GM23338 (cell line): Measurements from ENCODE around the gene RBM8A. TPM values are rescaled to one million over a fixed set of nuclear protein-coding genes. Genes with fewer than 3 reads are reported as not detected.

Experiments
- ATAC-seq: fragments of 200-7000 bp; cut with Tn5 transposase; 3 replicates; pipeline ENCODE4 v1.9.1; 2020
- DNase-seq: peaks from one replicate; pipeline ENCODE4 v3.0.0-alpha.2; 2015; ENCODE audit warnings: low spot score
- H2AFZ ChIP-seq: fragments of 200-600 bp; sonication (generic); 2 replicates; pipeline ENCODE4 v1.8.0; 2016; ENCODE audit warnings: antibody characterized with exemption, mild to moderate bottlenecking, moderate library complexity
- H3F3A ChIP-seq: fragments of 200-600 bp; sonication (generic); replicated peaks from 2 replicates; pipeline ENCODE4 v1.8.0; 2017; ENCODE audit warnings: antibody characterized with exemption, mixed run types, low read depth
- H3K27ac ChIP-seq: fragments of 200-600 bp; sonication (generic); 2 replicates; pipeline ENCODE4 v1.6.1; 2016; ENCODE audit warnings: low read depth
- H3K27me3 ChIP-seq: fragments of 200-600 bp; sonication (generic); 2 replicates; pipeline ENCODE4 v1.8.0; 2016; ENCODE audit warnings: mild to moderate bottlenecking, mixed run types, moderate library complexity; ENCODE audit not compliant: insufficient read depth
- H3K36me3 ChIP-seq: fragments of 200-600 bp; sonication (generic); 2 replicates; pipeline ENCODE4 v1.8.0; 2016; ENCODE audit warnings: mild to moderate bottlenecking; ENCODE audit not compliant: insufficient read depth
- H3K4me1 ChIP-seq: fragments of 200-600 bp; sonication (generic); 2 replicates; pipeline ENCODE4 v1.8.0; 2016; ENCODE audit warnings: mild to moderate bottlenecking, moderate library complexity; ENCODE audit not compliant: insufficient read depth
- H3K4me2 ChIP-seq: fragments of 200-600 bp; sonication (generic); 2 replicates; pipeline ENCODE4 v1.7.1; 2017; ENCODE audit warnings: mixed run types
- H3K4me3 ChIP-seq: fragments of 200-600 bp; sonication (generic); 2 replicates; pipeline ENCODE4 v1.6.1; 2016; ENCODE audit warnings: mixed run types
- H3K79me2 ChIP-seq: fragments of 200-600 bp; sonication (generic); replicated peaks from 2 replicates; pipeline ENCODE4 v1.8.0; 2017; ENCODE audit warnings: mild to moderate bottlenecking; ENCODE audit not compliant: insufficient read depth
- H3K9me2 ChIP-seq: fragments of 200-600 bp; sonication (generic); 2 replicates; pipeline ENCODE4 v1.8.0; 2017; ENCODE audit not compliant: insufficient read depth
- H4K20me1 ChIP-seq: fragments of 200-600 bp; sonication (generic); replicated peaks from 2 replicates; pipeline ENCODE4 v1.8.0; 2017; ENCODE audit warnings: mild to moderate bottlenecking; ENCODE audit not compliant: insufficient read depth
- H3K27ac Mint-ChIP-seq: 2 replicates; pipeline ENCODE4 v1.8.0; 2020; ENCODE audit warnings: inconsistent platforms, mild to moderate bottlenecking, moderate library complexity, mixed read lengths
- H3K27me3 Mint-ChIP-seq: 3 replicates; pipeline ENCODE4 v1.8.0; 2022; ENCODE audit warnings: low read depth, mild to moderate bottlenecking, moderate library complexity, mixed read lengths, inconsistent platforms; ENCODE audit not compliant: insufficient read depth, poor library complexity
- H3K36me3 Mint-ChIP-seq: 3 replicates; pipeline ENCODE4 v1.8.0; 2021; ENCODE audit warnings: low read depth, mild to moderate bottlenecking, inconsistent platforms, moderate library complexity, mixed read lengths
- H3K4me1 Mint-ChIP-seq: 3 replicates; pipeline ENCODE4 v1.8.0; 2020; ENCODE audit warnings: mild to moderate bottlenecking, inconsistent platforms, mixed read lengths
- H3K4me3 Mint-ChIP-seq: 3 replicates; pipeline ENCODE4 v1.8.0; 2021; ENCODE audit warnings: moderate library complexity, mild to moderate bottlenecking, inconsistent platforms, mixed read lengths
- H3K9me3 Mint-ChIP-seq: 3 replicates; pipeline ENCODE4 v1.8.0; 2020; ENCODE audit warnings: moderate library complexity, mild to moderate bottlenecking, inconsistent platforms, mixed read lengths
- EZH2 ChIP-seq: fragments of 200-600 bp; sonication (generic); IDR thresholded peaks from one replicate; pipeline ENCODE4 v1.8.0; 2017; ENCODE audit warnings: antibody characterized with exemption, mild to moderate bottlenecking, low read depth; ENCODE audit not compliant: unreplicated experiment
- JUNB ChIP-seq: IDR thresholded peaks from one replicate; pipeline ENCODE4 v1.6.1; 2016; ENCODE audit warnings: antibody characterized with exemption; ENCODE audit not compliant: unreplicated experiment
- NANOG ChIP-seq: IDR thresholded peaks from 2 replicates; pipeline ENCODE4 v1.6.1; 2016; ENCODE audit warnings: antibody characterized with exemption, borderline replicate concordance
- POLR2AphosphoS5 ChIP-seq: IDR thresholded peaks from 2 replicates; pipeline ENCODE4 v1.6.1; 2016; ENCODE audit warnings: antibody characterized with exemption, low read depth
- ZNF114 ChIP-seq: fragments of 250-450 bp; sonication (Bioruptor Pico); IDR thresholded peaks from 2 replicates; pipeline ENCODE4 v1.5.0; 2020; ENCODE audit warnings: mild to moderate bottlenecking, moderate library complexity
- polyA plus RNA-seq: library from polyadenylated mRNA; unstranded; fragments of >200 nt; fragmentation: Nextera tagmentation; extraction: Ambion mirVana; gene quantifications from 2 replicates; pipeline ENCODE4 v1.2.1, GENCODE V29; 2016
- total RNA-seq: library from RNA; depleted of rRNA; stranded (reverse); fragments of >200 nt; shearing (Covaris generic); gene quantifications from 2 replicates; pipeline ENCODE4 v1.2.3, GENCODE V29; 2014
- TF ChIP-seq, protein P1 (sequence below): fragments of 250-450 bp; sonication (Bioruptor Pico); IDR thresholded peaks from 2 replicates; pipeline ENCODE4 v1.5.0; 2020; ENCODE audit warnings: mild to moderate bottlenecking, moderate library complexity
- TF ChIP-seq, protein P2 (sequence below): IDR thresholded peaks from 2 replicates; pipeline ENCODE4 v1.6.1; 2016; ENCODE audit warnings: antibody characterized with exemption

Gene RBM8A
- total and polyA plus RNA-seq, 2 experiments from 2014 or later: 170 to 312 TPM

DNA sequence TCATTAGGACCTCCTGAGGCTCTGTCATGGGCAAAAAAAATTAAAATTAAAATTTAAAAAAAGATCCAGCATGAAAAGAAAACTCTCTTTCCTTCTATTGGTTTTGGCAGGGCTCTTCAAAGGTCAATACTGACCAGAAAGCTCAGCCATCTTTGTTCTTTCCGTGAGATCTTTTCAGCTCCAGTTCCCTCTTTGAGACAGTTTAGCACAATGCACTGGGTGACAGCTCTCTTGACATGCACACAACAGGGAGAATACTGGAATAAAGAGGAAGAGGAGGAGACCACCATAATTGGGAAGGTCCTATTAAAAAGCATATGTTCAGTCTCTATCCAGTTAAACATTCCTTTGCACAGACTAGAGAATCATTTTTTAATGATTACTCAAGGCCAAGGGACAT, 24.2 kb upstream of the RBM8A start (continued):
- TF ChIP-seq, protein P1, sequence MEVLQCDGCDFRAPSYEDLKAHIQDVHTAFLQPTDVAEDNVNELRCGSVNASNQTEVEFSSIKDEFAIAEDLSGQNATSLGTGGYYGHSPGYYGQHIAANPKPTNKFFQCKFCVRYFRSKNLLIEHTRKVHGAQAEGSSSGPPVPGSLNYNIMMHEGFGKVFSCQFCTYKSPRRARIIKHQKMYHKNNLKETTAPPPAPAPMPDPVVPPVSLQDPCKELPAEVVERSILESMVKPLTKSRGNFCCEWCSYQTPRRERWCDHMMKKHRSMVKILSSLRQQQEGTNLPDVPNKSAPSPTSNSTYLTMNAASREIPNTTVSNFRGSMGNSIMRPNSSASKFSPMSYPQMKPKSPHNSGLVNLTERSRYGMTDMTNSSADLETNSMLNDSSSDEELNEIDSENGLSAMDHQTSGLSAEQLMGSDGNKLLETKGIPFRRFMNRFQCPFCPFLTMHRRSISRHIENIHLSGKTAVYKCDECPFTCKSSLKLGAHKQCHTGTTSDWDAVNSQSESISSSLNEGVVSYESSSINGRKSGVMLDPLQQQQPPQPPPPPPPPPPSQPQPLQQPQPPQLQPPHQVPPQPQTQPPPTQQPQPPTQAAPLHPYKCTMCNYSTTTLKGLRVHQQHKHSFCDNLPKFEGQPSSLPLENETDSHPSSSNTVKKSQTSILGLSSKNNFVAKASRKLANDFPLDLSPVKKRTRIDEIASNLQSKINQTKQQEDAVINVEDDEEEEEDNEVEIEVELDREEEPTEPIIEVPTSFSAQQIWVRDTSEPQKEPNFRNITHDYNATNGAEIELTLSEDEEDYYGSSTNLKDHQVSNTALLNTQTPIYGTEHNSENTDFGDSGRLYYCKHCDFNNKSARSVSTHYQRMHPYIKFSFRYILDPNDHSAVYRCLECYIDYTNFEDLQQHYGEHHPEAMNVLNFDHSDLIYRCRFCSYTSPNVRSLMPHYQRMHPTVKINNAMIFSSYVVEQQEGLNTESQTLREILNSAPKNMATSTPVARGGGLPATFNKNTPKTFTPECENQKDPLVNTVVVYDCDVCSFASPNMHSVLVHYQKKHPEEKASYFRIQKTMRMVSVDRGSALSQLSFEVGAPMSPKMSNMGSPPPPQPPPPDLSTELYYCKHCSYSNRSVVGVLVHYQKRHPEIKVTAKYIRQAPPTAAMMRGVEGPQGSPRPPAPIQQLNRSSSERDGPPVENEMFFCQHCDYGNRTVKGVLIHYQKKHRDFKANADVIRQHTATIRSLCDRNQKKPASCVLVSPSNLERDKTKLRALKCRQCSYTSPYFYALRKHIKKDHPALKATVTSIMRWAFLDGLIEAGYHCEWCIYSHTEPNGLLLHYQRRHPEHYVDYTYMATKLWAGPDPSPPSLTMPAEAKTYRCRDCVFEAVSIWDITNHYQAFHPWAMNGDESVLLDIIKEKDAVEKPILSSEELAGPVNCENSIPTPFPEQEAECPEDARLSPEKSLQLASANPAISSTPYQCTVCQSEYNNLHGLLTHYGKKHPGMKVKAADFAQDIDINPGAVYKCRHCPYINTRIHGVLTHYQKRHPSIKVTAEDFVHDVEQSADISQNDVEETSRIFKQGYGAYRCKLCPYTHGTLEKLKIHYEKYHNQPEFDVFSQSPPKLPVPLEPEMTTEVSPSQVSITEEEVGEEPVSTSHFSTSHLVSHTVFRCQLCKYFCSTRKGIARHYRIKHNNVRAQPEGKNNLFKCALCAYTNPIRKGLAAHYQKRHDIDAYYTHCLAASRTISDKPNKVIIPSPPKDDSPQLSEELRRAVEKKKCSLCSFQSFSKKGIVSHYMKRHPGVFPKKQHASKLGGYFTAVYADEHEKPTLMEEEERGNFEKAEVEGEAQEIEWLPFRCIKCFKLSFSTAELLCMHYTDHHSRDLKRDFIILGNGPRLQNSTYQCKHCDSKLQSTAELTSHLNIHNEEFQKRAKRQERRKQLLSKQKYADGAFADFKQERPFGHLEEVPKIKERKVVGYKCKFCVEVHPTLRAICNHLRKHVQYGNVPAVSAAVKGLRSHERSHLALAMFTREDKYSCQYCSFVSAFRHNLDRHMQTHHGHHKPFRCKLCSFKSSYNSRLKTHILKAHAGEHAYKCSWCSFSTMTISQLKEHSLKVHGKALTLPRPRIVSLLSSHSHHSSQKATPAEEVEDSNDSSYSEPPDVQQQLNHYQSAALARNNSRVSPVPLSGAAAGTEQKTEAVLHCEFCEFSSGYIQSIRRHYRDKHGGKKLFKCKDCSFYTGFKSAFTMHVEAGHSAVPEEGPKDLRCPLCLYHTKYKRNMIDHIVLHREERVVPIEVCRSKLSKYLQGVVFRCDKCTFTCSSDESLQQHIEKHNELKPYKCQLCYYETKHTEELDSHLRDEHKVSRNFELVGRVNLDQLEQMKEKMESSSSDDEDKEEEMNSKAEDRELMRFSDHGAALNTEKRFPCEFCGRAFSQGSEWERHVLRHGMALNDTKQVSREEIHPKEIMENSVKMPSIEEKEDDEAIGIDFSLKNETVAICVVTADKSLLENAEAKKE: no peak
- TF ChIP-seq POLR2AphosphoS5 (no peak), NANOG (no peak)

DNA sequence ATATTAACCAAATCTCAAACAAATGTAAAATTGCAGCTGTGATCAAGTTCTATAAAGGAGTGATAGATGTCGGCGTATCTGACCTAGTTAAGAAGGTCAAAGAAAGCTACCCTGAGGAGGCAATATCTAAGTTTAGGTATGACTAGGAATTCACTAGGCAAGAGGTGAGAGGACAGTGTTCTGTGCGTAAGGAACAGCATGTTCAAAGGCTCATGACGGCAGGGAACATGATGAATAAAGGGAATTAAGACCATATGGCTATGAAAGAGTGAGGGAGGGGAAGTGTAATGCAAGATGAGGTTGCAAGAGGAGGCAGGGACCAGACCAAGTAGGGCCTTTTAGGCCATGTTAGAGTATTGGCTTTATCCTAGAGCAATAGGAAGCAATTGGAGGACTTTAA, 21.9 kb upstream of the RBM8A start:
- DNase-seq: no peak
- H3K79me2 ChIP-seq: no peaks in the 10 kb centered on the region

More for the DNA sequence above, 21.9 kb upstream of the RBM8A start:
- Histone ChIP-seq H3F3A (no peaks in the 10 kb centered on the region), H3K36me3 (no peaks in the 10 kb centered on the region), H3K27me3 (peaks cover 11% of the 10 kb centered on the region), H3K27ac (no peak overlapping the region), H3K4me1 (peaks cover 12% of the 10 kb centered on the region), H4K20me1 (no peaks in the 10 kb centered on the region), H3K9me2 (no peaks in the 10 kb centered on the region), H3K4me2 (no peak overlapping the region), H2AFZ (no peak overlapping the region), H3K4me3 (no peak overlapping the region)
- H3K27me3 Mint-ChIP-seq: peaks cover 2% of the 10 kb centered on the region
- peaks cover 23% of the 10 kb centered on the region for H3K4me1 Mint-ChIP-seq
- no peak for ATAC-seq
- H3K9me3 Mint-ChIP-seq: no peaks in the 10 kb centered on the region
- no peak overlapping the region for H3K4me3 Mint-ChIP-seq
- no peak overlapping the region for H3K27ac Mint-ChIP-seq
- no peak for TF ChIP-seq ZNF114
- TF ChIP-seq POLR2AphosphoS5: no peak
- TF ChIP-seq, protein P2, sequence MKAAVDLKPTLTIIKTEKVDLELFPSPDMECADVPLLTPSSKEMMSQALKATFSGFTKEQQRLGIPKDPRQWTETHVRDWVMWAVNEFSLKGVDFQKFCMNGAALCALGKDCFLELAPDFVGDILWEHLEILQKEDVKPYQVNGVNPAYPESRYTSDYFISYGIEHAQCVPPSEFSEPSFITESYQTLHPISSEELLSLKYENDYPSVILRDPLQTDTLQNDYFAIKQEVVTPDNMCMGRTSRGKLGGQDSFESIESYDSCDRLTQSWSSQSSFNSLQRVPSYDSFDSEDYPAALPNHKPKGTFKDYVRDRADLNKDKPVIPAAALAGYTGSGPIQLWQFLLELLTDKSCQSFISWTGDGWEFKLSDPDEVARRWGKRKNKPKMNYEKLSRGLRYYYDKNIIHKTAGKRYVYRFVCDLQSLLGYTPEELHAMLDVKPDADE: no peak
- no peak for TF ChIP-seq JUNB
- TF ChIP-seq EZH2: no peak
- TF ChIP-seq NANOG: no peak
- H3K36me3 Mint-ChIP-seq: no peaks in the 10 kb centered on the region
